HEK293 (cell line): Measurements from ENCODE around the gene IRX5.

Experiments used
- CTCF ChIA-PET: fragments of 350-600 bp; formaldehyde crosslinking; extraction: SDS; loops from one replicate; lab custom pipeline; 2021; ENCODE audit warnings: antibody characterized with exemption; lab: Yijun Ruan, JAX
- POLR2A ChIA-PET: fragments of 300-600 bp; formaldehyde crosslinking; extraction: SDS; loops from one replicate; lab custom pipeline; 2020; ENCODE audit warnings: antibody characterized with exemption, inconsistent platforms; lab: Yijun Ruan, JAX
- H3K27ac ChIP-seq: fragments of 200-500 bp; sonication (Bioruptor generic); 2 replicates; pipeline ENCODE4 v1.5.1; 2014; ENCODE audit warnings: low read depth, low read length, control low read depth, inconsistent platforms; ENCODE audit errors: extremely low read depth
- H3K36me3 ChIP-seq, 2 experiments: fragments of 200-500 bp in 1 of 2; sonication (Bioruptor generic) in 1 of 2; 1 replicate in 1 of 2; 2 replicates in 1 of 2; pipeline ENCODE4 v1.5.1; 2014 to 2017; ENCODE audit warnings: inconsistent platforms in 2 of 2, low read length in 2 of 2; ENCODE audit not compliant: control insufficient read depth in 2 of 2, insufficient read depth in 1 of 2
- H3K4me1 ChIP-seq: fragments of 200-500 bp; sonication (Bioruptor generic); 2 replicates; pipeline ENCODE4 v1.5.1; 2014; ENCODE audit warnings: mild to moderate bottlenecking, low read length, inconsistent platforms; ENCODE audit not compliant: control insufficient read depth, insufficient read depth
- H3K4me3 ChIP-seq: 2 replicates; pipeline ENCODE4 v1.5.1; 2011; ENCODE audit warnings: low read depth, mild to moderate bottlenecking, control low read depth, low read length, moderate library complexity
- H3K9me3 ChIP-seq: fragments of 200-500 bp; sonication (Bioruptor generic); 2 replicates; pipeline ENCODE4 v1.5.1; 2014; ENCODE audit warnings: low read depth, low read length, inconsistent platforms; ENCODE audit not compliant: control insufficient read depth, insufficient read depth
- AEBP2 ChIP-seq: fragments of 450-650 bp; formaldehyde crosslinking; IDR thresholded peaks from 2 replicates; pipeline ENCODE4 v1.5.1; 2016; ENCODE audit warnings: missing biosample characterization, missing genetic modification characterization, borderline replicate concordance
- GLI2 ChIP-seq: fragments of 450-650 bp; formaldehyde crosslinking; IDR thresholded peaks from 2 replicates; pipeline ENCODE4; 2017; ENCODE audit warnings: missing biosample characterization, missing genetic modification characterization, low read depth, borderline replicate concordance
- MZF1 ChIP-seq: fragments of 450-650 bp; formaldehyde crosslinking; IDR thresholded peaks from 2 replicates; pipeline ENCODE4 v1.5.1; 2017; ENCODE audit warnings: missing biosample characterization, missing genetic modification characterization, borderline replicate concordance
- PRDM1 ChIP-seq: fragments of 450-650 bp; formaldehyde crosslinking; IDR thresholded peaks from 2 replicates; pipeline ENCODE4; 2016; ENCODE audit warnings: missing biosample characterization, missing genetic modification characterization
- PRDM2 ChIP-seq: fragments of 450-650 bp; formaldehyde crosslinking; IDR thresholded peaks from 2 replicates; pipeline ENCODE4 v1.5.1; 2016; ENCODE audit warnings: missing biosample characterization, missing genetic modification characterization, borderline replicate concordance
- SCRT2 ChIP-seq: fragments of 450-650 bp; formaldehyde crosslinking; IDR thresholded peaks from 2 replicates; pipeline ENCODE4 v1.5.1; 2016; ENCODE audit warnings: missing biosample characterization, missing genetic modification characterization
- ZBTB7A ChIP-seq: fragments of 450-650 bp; formaldehyde crosslinking; IDR thresholded peaks from 2 replicates; pipeline ENCODE4 v1.5.1; 2016; ENCODE audit warnings: low read depth, missing biosample characterization, missing genetic modification characterization
- ZNF354C ChIP-seq: fragments of 450-650 bp; formaldehyde crosslinking; IDR thresholded peaks from 2 replicates; pipeline ENCODE4 v1.5.1; 2016; ENCODE audit warnings: missing biosample characterization, missing genetic modification characterization, low read depth, borderline replicate concordance
- ZNF366 ChIP-seq: fragments of 450-650 bp; formaldehyde crosslinking; conservative IDR thresholded peaks from 2 replicates; pipeline ENCODE4 v1.5.1; 2016; ENCODE audit warnings: missing biosample characterization, missing genetic modification characterization
- ZNF398 ChIP-seq: fragments of 450-650 bp; formaldehyde crosslinking; IDR thresholded peaks from 2 replicates; pipeline ENCODE4 v1.5.1; 2017; ENCODE audit warnings: missing biosample characterization, missing genetic modification characterization
- ZNF513 ChIP-seq: fragments of 450-650 bp; IDR thresholded peaks from 2 replicates; pipeline ENCODE4 v1.5.1; 2018; ENCODE audit warnings: missing biosample characterization, missing genetic modification characterization
- ZNF514 ChIP-seq: fragments of 450-650 bp; formaldehyde crosslinking; IDR thresholded peaks from 2 replicates; pipeline ENCODE4 v1.5.1; 2016; ENCODE audit warnings: missing biosample characterization, missing genetic modification characterization
- ZNF549 ChIP-seq: fragments of 450-650 bp; IDR thresholded peaks from 2 replicates; pipeline ENCODE4 v1.5.1; 2018; ENCODE audit warnings: missing biosample characterization, missing genetic modification characterization, mild to moderate bottlenecking, inconsistent platforms, moderate library complexity
- ZNF660 ChIP-seq: fragments of 450-650 bp; IDR thresholded peaks from 2 replicates; pipeline ENCODE4 v1.5.1; 2018; ENCODE audit warnings: missing biosample characterization, mild to moderate bottlenecking, missing genetic modification characterization
- ZNF76 ChIP-seq: fragments of 450-650 bp; formaldehyde crosslinking; IDR thresholded peaks from 2 replicates; pipeline ENCODE4; 2016; ENCODE audit warnings: low read depth, missing biosample characterization, missing genetic modification characterization, borderline replicate concordance
- ZNF776 ChIP-seq: fragments of 450-650 bp; formaldehyde crosslinking; IDR thresholded peaks from 2 replicates; pipeline ENCODE4 v1.5.0; 2017; ENCODE audit warnings: missing biosample characterization, missing genetic modification characterization, borderline replicate concordance
- ZNF843 ChIP-seq: fragments of 450-650 bp; formaldehyde crosslinking; IDR thresholded peaks from 2 replicates; pipeline ENCODE4 v1.5.1; 2016; ENCODE audit warnings: missing biosample characterization, missing genetic modification characterization

Gene IRX5

GRCh38 chr16:54957403-54958166, 26.9 kb downstream of the IRX5 start (continued):
- TF ChIP-seq PRDM2 (tag by site-specific recombination) (no peak), ZNF398 (tag by site-specific recombination) (peak; percentile 47), ZNF76 (tag by site-specific recombination) (no peak), AEBP2 (tag by site-specific recombination) (no peak), ZNF843 (tag by site-specific recombination) (no peak), ZNF354C (tag by site-specific recombination) (no peak), ZNF513 (tag by site-specific recombination) (peak; percentile 66; the same call in 1 of the 2 replicates), ZNF660 (no peak), GLI2 (tag by site-specific recombination) (no peak), ZNF514 (no peak), MZF1 (no peak), ZBTB7A (no peak)

- Histone ChIP-seq H3K4me1 (no peaks in the 10 kb centered on the region), H3K36me3 (no peaks in the 10 kb centered on the region), H3K27ac (no peak overlapping the region), H3K9me3 (no peaks in the 10 kb centered on the region), H3K4me3 (no peak overlapping the region)
- ChIA-PET POLR2A (no interaction called here), CTCF (interaction anchor here (0.5 to 0.6 kb wide), 2 partner anchors 134 to 651 kb away, joined by 3 read pairs; no protein-coding TSS in a partner anchor)
- no peak for TF ChIP-seq PRDM1
- TF ChIP-seq ZNF354C (tag by site-specific recombination): no peak
- 0 out of 2 replicates have a peak, but pooled peaks have one; percentile 17 for TF ChIP-seq ZNF776
- peak; percentile 93 for TF ChIP-seq ZNF366 (tag by site-specific recombination)
- no peak for TF ChIP-seq ZNF549
- TF ChIP-seq SCRT2 (tag by site-specific recombination): peak; percentile 26; the same call in 1 of the 2 replicates
Observed at GRCh38 chr16:54962045-54962444, 31.4 kb downstream of the IRX5 start.
